ENCODE results near the gene DENND1A.

DNA sequence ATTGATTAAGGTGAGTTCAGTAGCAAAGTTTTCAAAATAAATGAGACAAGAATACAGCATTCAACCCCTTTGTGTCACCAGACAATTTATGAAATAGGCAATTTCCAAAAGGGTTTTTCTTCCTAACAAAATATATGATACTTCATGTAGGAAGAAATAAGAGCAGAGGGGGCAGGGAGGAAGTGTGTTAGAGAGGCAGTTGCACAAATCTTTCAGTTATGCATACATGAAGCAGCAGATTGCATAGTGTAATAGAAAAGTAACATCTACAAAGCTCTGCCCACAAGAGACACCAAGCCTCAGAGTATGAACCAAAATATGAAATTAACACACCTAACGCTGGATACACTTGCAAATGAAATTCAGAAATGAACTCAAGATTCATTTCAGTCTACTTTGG, 157.0 kb downstream of the DENND1A start:
- TF ChIP-seq CTCF (IDR thresholded peaks at IDR 0.05) = no peak
- TF ChIP-seq POLR2A (IDR thresholded peaks at IDR 0.05) = no peak
- TF ChIP-seq EP300 (IDR thresholded peaks at IDR 0.05) = no peak
- no peak for TF ChIP-seq POLR2AphosphoS5 (IDR thresholded peaks at IDR 0.05)
